Sigmoid colon (tissue), 4 donors: ENCODE data around the gene DRAM1.

Source experiments
- CTCF ChIP-seq, 4 experiments: fragments of 450-650 bp in 3 of 4; fragments of 200-600 bp in 1 of 4; IDR thresholded peaks; one replicate each; pipeline ENCODE4 v1.5.1; 2016 to 2019; ENCODE audit warnings: antibody characterized with exemption in 4 of 4, mild to moderate bottlenecking in 3 of 4, moderate library complexity in 2 of 4
- EP300 ChIP-seq, 4 donors: sonication (generic); formaldehyde crosslinking; IDR thresholded peaks; one replicate each; pipeline ENCODE4 v1.6.1; 2017; ENCODE audit warnings: antibody characterized with exemption in 4 of 4

DNA sequence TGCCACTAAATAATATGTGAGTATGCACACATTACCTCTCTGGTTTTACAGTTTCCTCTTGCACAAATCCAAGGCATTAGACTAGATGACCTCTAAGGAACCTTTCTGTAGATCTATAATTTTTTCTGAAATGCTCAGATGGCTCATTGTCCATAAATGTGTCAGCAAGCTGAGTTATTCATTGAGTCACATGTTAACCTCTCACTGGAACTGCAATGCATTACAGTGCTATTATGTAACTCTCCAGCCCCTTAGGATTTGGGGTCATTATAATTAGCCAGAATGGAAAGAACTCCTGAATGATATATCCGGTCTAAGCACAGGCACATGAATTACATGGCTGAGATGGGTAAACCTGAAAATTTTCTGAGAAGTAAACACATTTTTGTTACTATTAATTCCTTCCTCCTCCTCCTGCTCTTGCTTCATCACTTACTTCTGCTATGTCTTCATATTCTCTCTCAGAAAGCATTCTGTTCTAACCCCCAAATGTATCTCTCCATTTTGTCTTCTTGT lies 20.3 kb upstream of the DRAM1 start:
- TF ChIP-seq EP300 (IDR thresholded peaks at IDR 0.05) (no peak), CTCF (IDR thresholded peaks at IDR 0.05) (no peak)
